K562 (cell line): ENCODE data around the gene ZRANB3. TPM values are rescaled to one million over a fixed set of nuclear protein-coding genes. Genes with fewer than 3 reads are reported as not detected.

Source experiments
- ATAC-seq: fragments of 200-7000 bp; cut with Tn5 transposase; 3 replicates; pipeline ENCODE4 v1.9.1; 2020; ENCODE audit warnings: moderate library complexity
- BruUV-seq: library from RNA; stranded (reverse); fragments of 400-500 nt; replicated peaks from 2 replicates; lab custom pipeline; 2021; lab: Mats Ljungman, UMichigan
- CTCF ChIA-PET: fragments of 300-600 bp; formaldehyde crosslinking; extraction: SDS; loops from one replicate; lab custom pipeline; 2021; ENCODE audit warnings: low intra/inter-chr PET ratio; lab: Yijun Ruan, JAX
- POLR2A ChIA-PET: fragments of 300-600, 350-650 bp; sonication (Branson Sonifier 250); formaldehyde crosslinking; extraction: SDS; loops from one replicate; lab custom pipeline; 2021; ENCODE audit warnings: antibody characterized with exemption, inconsistent platforms; lab: Yijun Ruan, JAX
- DNase-seq, 4 experiments: peaks; one replicate each; pipeline versions ENCODE4 v3.0.0 to v3.0.0-alpha.2; 2011 to 2018; ENCODE audit warnings: low spot score in 3 of 4, mixed read lengths in 3 of 4; ENCODE audit errors: extremely low read depth in 1 of 4
- FAIRE-seq: peaks from 2 replicates; lab custom pipeline; 2011; peaks lifted over from hg19 to GRCh38; lab: Jason Lieb, UNC
- H2AFZ ChIP-seq: 2 replicates; pipeline ENCODE4 v1.6.0; 2011; ENCODE audit warnings: low read depth, low read length, control low read depth, inconsistent platforms
- H3K27ac ChIP-seq: fragments of 200-600 bp; 3 replicates; pipeline ENCODE4 v1.8.0; 2011; ENCODE audit warnings: low read depth, mild to moderate bottlenecking, control low read depth, inconsistent platforms, low read length, moderate library complexity, mixed read lengths; ENCODE audit errors: extremely low read depth
- H3K27me3 ChIP-seq, 2 experiments: fragments of 300-600 bp in 1 of 2; 2 replicates in 1 of 2; 3 replicates in 1 of 2; pipeline versions ENCODE4 v1.6.0 to v1.8.0; 2011; ENCODE audit warnings: inconsistent platforms in 2 of 2, low read length in 2 of 2, mild to moderate bottlenecking in 1 of 2, mixed read lengths in 1 of 2, moderate library complexity in 1 of 2; ENCODE audit not compliant: control insufficient read depth in 2 of 2, insufficient read depth in 2 of 2
- H3K36me3 ChIP-seq: fragments of 300-600 bp; 3 replicates; pipeline ENCODE4 v1.8.0; 2011; ENCODE audit warnings: mild to moderate bottlenecking, low read length, inconsistent platforms; ENCODE audit not compliant: control insufficient read depth, insufficient read depth
- H3K4me1 ChIP-seq, 2 experiments: fragments of 200-600 bp in 1 of 2; replicated peaks in 1 of 2; 2 replicates in 1 of 2; 3 replicates in 1 of 2; pipeline versions ENCODE4 v1.5.1 to v1.8.0; 2011; ENCODE audit warnings: inconsistent platforms in 2 of 2, low read length in 2 of 2, mild to moderate bottlenecking in 1 of 2, mixed read lengths in 1 of 2, moderate library complexity in 1 of 2; ENCODE audit not compliant: control insufficient read depth in 2 of 2, insufficient read depth in 2 of 2
- H3K4me2 ChIP-seq: 2 replicates; pipeline ENCODE4 v1.6.1; 2011; ENCODE audit warnings: low read length, control low read depth, inconsistent platforms, mixed read lengths; ENCODE audit not compliant: insufficient read depth
- H3K4me3 ChIP-seq: fragments of 200-600 bp; sonication (generic), shearing (Covaris generic); 2 replicates; pipeline ENCODE4 v1.5.1; 2016; ENCODE audit warnings: control low read depth, inconsistent platforms
- H3K79me2 ChIP-seq: fragments of 200-600 bp; 3 replicates; pipeline ENCODE4 v1.8.0; 2011; ENCODE audit warnings: low read length, inconsistent platforms; ENCODE audit not compliant: control insufficient read depth, insufficient read depth
- H3K9ac ChIP-seq, 2 experiments: 2 replicates each; pipeline versions ENCODE4 v1.6.0 to v1.6.1; 2011; ENCODE audit warnings: low read depth in 2 of 2, low read length in 2 of 2, control low read depth in 1 of 2, inconsistent platforms in 1 of 2, mild to moderate bottlenecking in 1 of 2, mixed read lengths in 1 of 2; ENCODE audit not compliant: insufficient read depth in 1 of 2
- H3K9me1 ChIP-seq: one replicate; pipeline ENCODE4 v1.6.0; 2011; ENCODE audit warnings: inconsistent platforms, mild to moderate bottlenecking, low read length, moderate library complexity; ENCODE audit not compliant: control insufficient read depth, insufficient read depth
- H3K9me3 ChIP-seq: replicated peaks from 2 replicates; pipeline ENCODE4 v1.5.1; 2011; ENCODE audit warnings: low read depth, low read length, inconsistent platforms; ENCODE audit not compliant: control insufficient read depth, insufficient read depth
- H4K20me1 ChIP-seq: replicated peaks from 2 replicates; pipeline ENCODE4 v1.6.1; 2011; ENCODE audit warnings: low read length, inconsistent platforms, mixed read lengths; ENCODE audit not compliant: control insufficient read depth, insufficient read depth
- CEBPB ChIP-seq: fragments of 450-650 bp; IDR thresholded peaks from 2 replicates; pipeline ENCODE4 v1.6.1; 2016; ENCODE audit warnings: missing genetic modification characterization, missing compliant biosample characterization
- CEBPG ChIP-seq, 3 experiments: fragments of 200-800 bp in 1 of 3; sonication (Bioruptor generic) in 1 of 3; sonication (generic) in 1 of 3; formaldehyde crosslinking in 1 of 3; IDR thresholded peaks in 2 of 3; conservative IDR thresholded peaks in 1 of 3; 2 replicates each; pipeline versions ENCODE4 v1.6.1 to v1.8.0; 2016 to 2022; ENCODE audit warnings: missing compliant biosample characterization in 2 of 3, missing genetic modification characterization in 2 of 3, mild to moderate bottlenecking in 1 of 3, missing genetic modification reagents in 1 of 3
- RERE ChIP-seq: sonication (generic); formaldehyde crosslinking; IDR thresholded peaks from 2 replicates; pipeline ENCODE4 v1.8.0; 2023; ENCODE audit warnings: missing genetic modification reagents, mild to moderate bottlenecking, borderline replicate concordance
- WGBS: fragments of 100-300 bp; shearing (Covaris generic); methylation state at CpG from one replicate; pipeline ENCODE4 v1.1.6; 2016; ENCODE audit warnings: low coverage, mixed read lengths; ENCODE audit not compliant: insufficient coverage; ENCODE audit errors: missing lambda C conversion rate; 5-methylcytosine and 5-hydroxymethylcytosine counted together
- in situ Hi-C: fragments of 300-500 bp; cut with MboI; formaldehyde crosslinking; loops from 4 replicates; pipeline ENCODE4 v1.15.0; 2018; ENCODE audit warnings: inconsistent platforms, mixed read lengths
- intact Hi-C: fragments of 100-400 bp; cut with micrococcal nuclease; formaldehyde crosslinking; loops from 2 replicates; pipeline ENCODE4 v1.14.2; 2022
- polyA plus RNA-seq, 8 experiments: library from polyadenylated mRNA; depleted of rRNA in 4 of 8; stranded (reverse) in 5 of 8; unstranded in 3 of 8; fragments of >200 nt; fragmentation: Nextera tagmentation in 2 of 8; fragmentation: Illumina TruSeq in 1 of 8; extraction: Ambion mirVana in 2 of 8; extraction: Trizol in 1 of 8; gene quantifications; 2 replicates each; pipeline versions ENCODE4 v1.2.1 to v1.2.3, GENCODE V29; 2011 to 2014; ENCODE audit warnings: inconsistent platforms in 1 of 8, missing spikeins in 1 of 8
- total RNA-seq, 7 experiments: library from RNA; depleted of rRNA in 6 of 7; stranded (reverse); fragments of >200 nt in 6 of 7; fragmentation: Illumina TruSeq in 2 of 7; extraction: Trizol in 2 of 7; gene quantifications; 2 replicates each; pipeline versions ENCODE4 v1.2.1 to v1.2.3, GENCODE V29; 2011 to 2021; ENCODE audit warnings: low replicate concordance in 1 of 7

The ZRANB3 gene
- total and polyA plus RNA-seq, 9 of the 15 experiments (the other 6 are each of a cell fraction or from before 2014, with no cell fraction given), result 8.6 to 21.3 (median 14.7) TPM

DNA sequence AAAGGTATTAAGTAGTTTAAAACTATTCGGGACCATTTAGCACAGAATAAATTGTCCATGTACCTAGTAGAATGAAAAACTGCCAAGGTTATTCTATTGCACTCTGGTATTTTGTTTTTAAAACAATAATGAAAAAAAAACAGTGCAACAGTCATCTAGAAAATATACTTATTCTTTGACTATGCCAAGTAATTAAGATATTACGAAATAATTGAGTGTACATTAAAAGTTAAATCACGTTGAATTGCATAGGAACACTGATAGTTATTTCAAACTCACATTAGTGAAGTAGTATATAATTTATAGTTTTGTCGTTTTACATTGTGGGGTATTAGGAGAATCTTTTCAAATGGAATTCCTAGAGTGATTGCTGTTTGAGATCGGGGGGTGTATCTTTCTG is 20.3 kb upstream of the ZRANB3 start:
- no peak overlapping the region for H3K4me3 ChIP-seq
- ChIA-PET POLR2A (interaction anchor here (1.1 to 1.4 kb wide), 2 partner anchors 17 to 21 kb away, joined by 3 to 5 read pairs; no protein-coding TSS in a partner anchor), CTCF (no interaction called here)
- peaks cover 85% of the 10 kb centered on the region for H3K79me2 ChIP-seq
- no peak for FAIRE-seq
- H2AFZ ChIP-seq, result no peak overlapping the region
- intact Hi-C loops, result no loop called here
- no peak for DNase-seq
- no peak overlapping the region for H3K27ac ChIP-seq
- no peak overlapping the region for H3K4me2 ChIP-seq
- in situ Hi-C loops, result no loop called here
- H3K27me3 ChIP-seq, result no peaks in the 10 kb centered on the region
- 86% methylated on average over 5 of the region's 5 CpGs for WGBS
- H3K4me1 ChIP-seq, result 0 out of 5 replicates have a peak, but pooled peaks cover 0 to 2% of the 10 kb centered on the region in 2 experiments
- no peaks in the 10 kb centered on the region for H3K9me1 ChIP-seq
- peaks cover 5% of the 10 kb centered on the region; the same call in 2 of the 3 replicates for H3K36me3 ChIP-seq
- H3K9me3 ChIP-seq, result no peaks in the 10 kb centered on the region
- no peaks in the 10 kb centered on the region for H4K20me1 ChIP-seq
- TF ChIP-seq RERE (CRISPR knock-in tag), result no peak
- TF ChIP-seq CEBPG (CRISPR knock-in tag; IDR thresholded peaks at IDR 0.05), result no peak
- TF ChIP-seq CEBPG (tag; conservative IDR thresholded peaks at IDR 0.05 in 1 of 2, IDR thresholded peaks at IDR 0.05 in 1 of 2), result peak; percentile 23 to 75; a peak in 2 of 4 replicates
- TF ChIP-seq CEBPB (tag), result peak; percentile 73
- H3K9ac ChIP-seq, result no peak overlapping the region
- ATAC-seq, result no peak
- no TSS peak for BruUV-seq
